Astrocyte (in vitro differentiated cells and primary cell): ENCODE data around the gene ZDHHC14. TPM values are rescaled to one million over a fixed set of nuclear protein-coding genes. Genes with fewer than 3 reads are reported as not detected.

Experiments used
- DNase-seq: peaks from one replicate; pipeline ENCODE4 v3.0.0-alpha.2; 2010; ENCODE audit warnings: low read depth
- FAIRE-seq: peaks from 2 replicates; lab custom pipeline; 2011; peaks lifted over from hg19 to GRCh38; lab: Jason Lieb, UNC
- H2AFZ ChIP-seq: 2 replicates; pipeline ENCODE4 v1.6.0; 2012; ENCODE audit warnings: low read depth, low read length, inconsistent platforms
- H3K27ac ChIP-seq: 2 replicates; pipeline ENCODE4 v1.5.1; 2011; ENCODE audit warnings: low read depth, low read length, inconsistent platforms
- H3K27me3 ChIP-seq: 2 replicates; pipeline ENCODE4 v1.6.0; 2011; ENCODE audit warnings: low read length, inconsistent platforms; ENCODE audit not compliant: insufficient read depth
- H3K36me3 ChIP-seq: 2 replicates; pipeline ENCODE4 v1.5.1; 2011; ENCODE audit warnings: low read length, inconsistent platforms; ENCODE audit not compliant: insufficient read depth
- H3K4me1 ChIP-seq: 2 replicates; pipeline ENCODE4 v1.5.1; 2011; ENCODE audit warnings: low read length, inconsistent platforms; ENCODE audit not compliant: insufficient read depth
- H3K4me2 ChIP-seq: 2 replicates; pipeline ENCODE4 v1.6.0; 2012; ENCODE audit warnings: low read length, inconsistent platforms
- H3K4me3 ChIP-seq: 2 replicates; pipeline ENCODE4 v1.5.1; 2011; ENCODE audit warnings: low read depth, mild to moderate bottlenecking, low read length, inconsistent platforms; ENCODE audit not compliant: insufficient read depth
- H3K79me2 ChIP-seq: 2 replicates; pipeline ENCODE4 v1.6.0; 2012; ENCODE audit warnings: mild to moderate bottlenecking, low read length, inconsistent platforms; ENCODE audit not compliant: insufficient read depth
- H3K9ac ChIP-seq: 2 replicates; pipeline ENCODE4 v1.6.0; 2012; ENCODE audit warnings: mild to moderate bottlenecking, low read length, inconsistent platforms
- H3K9me3 ChIP-seq: 2 replicates; pipeline ENCODE4 v1.5.1; 2012; ENCODE audit warnings: low read depth, mild to moderate bottlenecking, low read length, inconsistent platforms; ENCODE audit not compliant: insufficient read depth
- H4K20me1 ChIP-seq: 2 replicates; pipeline ENCODE4 v1.6.0; 2012; ENCODE audit warnings: low read length, inconsistent platforms; ENCODE audit not compliant: insufficient read depth
- H3K27ac Mint-ChIP-seq: one replicate; pipeline ENCODE4 v1.8.0; 2021; ENCODE audit warnings: mild to moderate bottlenecking, mixed read lengths; ENCODE audit not compliant: unreplicated experiment
- H3K27me3 Mint-ChIP-seq: one replicate; pipeline ENCODE4 v1.8.0; 2021; ENCODE audit warnings: low read depth, mixed read lengths; ENCODE audit not compliant: unreplicated experiment
- H3K36me3 Mint-ChIP-seq: one replicate; pipeline ENCODE4 v1.8.0; 2021; ENCODE audit warnings: low read depth, mixed read lengths; ENCODE audit not compliant: unreplicated experiment
- H3K4me1 Mint-ChIP-seq: one replicate; pipeline ENCODE4 v1.8.0; 2021; ENCODE audit warnings: low read depth, mixed read lengths; ENCODE audit not compliant: unreplicated experiment
- H3K4me3 Mint-ChIP-seq: one replicate; pipeline ENCODE4 v1.8.0; 2021; ENCODE audit warnings: mild to moderate bottlenecking, moderate library complexity, mixed read lengths; ENCODE audit not compliant: unreplicated experiment
- H3K9me3 Mint-ChIP-seq: one replicate; pipeline ENCODE4 v1.8.0; 2021; ENCODE audit warnings: mild to moderate bottlenecking, mixed read lengths; ENCODE audit not compliant: unreplicated experiment
- CTCF ChIP-seq: IDR thresholded peaks from 2 replicates; pipeline ENCODE4 v1.5.1; 2011; ENCODE audit warnings: low read depth, mild to moderate bottlenecking, inconsistent platforms, low read length, moderate library complexity; ENCODE audit not compliant: insufficient read depth
- EZH2 ChIP-seq: IDR thresholded peaks from 2 replicates; pipeline ENCODE4 v1.6.1; 2012; ENCODE audit warnings: mild to moderate bottlenecking, low read length, inconsistent platforms; ENCODE audit not compliant: insufficient read depth
- total RNA-seq: library from RNA; stranded (reverse); gene quantifications from 2 replicates; pipeline ENCODE4 v1.2.1, GENCODE V29; 2021

The ZDHHC14 gene
- total RNA-seq, 1 donor from 2014 or later, result 7.2 TPM

GRCh38 chr6:157571950-157572349 lies 191.0 kb downstream of the ZDHHC14 start:
- no peaks in the 10 kb centered on the region for H4K20me1 ChIP-seq
- no peaks in the 10 kb centered on the region for H3K36me3 ChIP-seq
- no peak overlapping the region for H3K27ac Mint-ChIP-seq
- H2AFZ ChIP-seq, result no peak overlapping the region
- no peaks in the 10 kb centered on the region for H3K27me3 ChIP-seq
- H3K27ac ChIP-seq, result no peak overlapping the region
- no peaks in the 10 kb centered on the region for H3K79me2 ChIP-seq
- H3K9me3 ChIP-seq, result no peaks in the 10 kb centered on the region
- H3K4me1 Mint-ChIP-seq, result no peaks in the 10 kb centered on the region
- no peak overlapping the region for H3K4me3 Mint-ChIP-seq
- no peak for DNase-seq
- no peaks in the 10 kb centered on the region for H3K4me1 ChIP-seq
- TF ChIP-seq EZH2, result no peak
- TF ChIP-seq CTCF, result no peak
- no peak overlapping the region for H3K4me2 ChIP-seq
- peaks cover 2% of the 10 kb centered on the region for H3K27me3 Mint-ChIP-seq
- FAIRE-seq, result no peak
- H3K9me3 Mint-ChIP-seq, result no peaks in the 10 kb centered on the region
- H3K36me3 Mint-ChIP-seq, result no peaks in the 10 kb centered on the region
- no peak overlapping the region for H3K4me3 ChIP-seq
- H3K9ac ChIP-seq, result no peak overlapping the region

DNA sequence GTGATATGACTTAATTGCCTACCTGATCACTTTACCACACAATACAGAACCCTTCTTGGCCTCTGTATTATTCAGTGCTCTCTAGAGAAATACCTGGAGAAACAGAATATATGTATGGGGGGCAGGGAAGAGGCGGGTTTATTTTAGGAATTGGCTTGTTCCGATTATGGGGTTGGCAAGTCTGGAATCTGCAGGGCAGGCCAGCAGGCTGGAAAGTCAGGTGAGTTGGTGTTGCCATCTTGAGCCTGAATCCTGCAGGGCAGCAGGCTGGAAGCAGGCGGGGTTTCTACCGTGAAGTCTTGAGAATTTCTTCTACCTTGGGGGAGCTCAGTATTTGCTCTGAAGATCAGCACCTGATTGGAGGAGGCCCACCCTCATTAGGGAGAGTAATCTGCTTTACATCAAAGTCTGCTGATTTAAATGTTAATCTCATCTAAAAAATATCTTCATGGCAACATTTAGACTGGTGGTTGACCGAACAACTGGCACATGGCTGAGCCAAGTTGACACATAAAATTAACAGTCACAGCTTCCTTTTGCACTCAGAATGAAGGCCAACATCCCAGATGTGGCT lies 193.9 kb downstream of the ZDHHC14 start:
- no peaks in the 10 kb centered on the region for H3K27me3 ChIP-seq
- Mint-ChIP-seq H3K27me3 (peaks cover 2% of the 10 kb centered on the region), H3K4me1 (no peaks in the 10 kb centered on the region), H3K9me3 (peaks cover 3% of the 10 kb centered on the region), H3K36me3 (no peaks in the 10 kb centered on the region), H3K4me3 (no peak overlapping the region), H3K27ac (no peak overlapping the region)
- TF ChIP-seq EZH2 (no peak), CTCF (no peak)
- H2AFZ ChIP-seq, result no peak overlapping the region
- no peaks in the 10 kb centered on the region for H4K20me1 ChIP-seq
- no peak overlapping the region for H3K4me3 ChIP-seq
- no peak overlapping the region for H3K9ac ChIP-seq
- no peaks in the 10 kb centered on the region for H3K9me3 ChIP-seq
- H3K27ac ChIP-seq, result no peak overlapping the region
- FAIRE-seq (no peak), DNase-seq (no peak)
- no peaks in the 10 kb centered on the region for H3K36me3 ChIP-seq
- no peak overlapping the region for H3K4me2 ChIP-seq
- H3K4me1 ChIP-seq, result no peaks in the 10 kb centered on the region
- no peaks in the 10 kb centered on the region for H3K79me2 ChIP-seq

- no peak for DNase-seq
- H2AFZ ChIP-seq, result no peak overlapping the region
These were observed 194.6 kb downstream of the ZDHHC14 start for GRCh38 chr6:157575436-157576145.

More at GRCh38 chr6:157575436-157576145, 194.6 kb downstream of the ZDHHC14 start:
- H3K27ac Mint-ChIP-seq, result no peak overlapping the region
- FAIRE-seq, result no peak
- Histone ChIP-seq H3K4me3 (no peak overlapping the region), H4K20me1 (no peaks in the 10 kb centered on the region), H3K4me1 (no peaks in the 10 kb centered on the region), H3K79me2 (no peaks in the 10 kb centered on the region), H3K4me2 (no peak overlapping the region), H3K9ac (no peak overlapping the region), H3K9me3 (no peaks in the 10 kb centered on the region), H3K27ac (no peak overlapping the region), H3K36me3 (no peaks in the 10 kb centered on the region), H3K27me3 (no peaks in the 10 kb centered on the region)
- no peaks in the 10 kb centered on the region for H3K4me1 Mint-ChIP-seq
- no peak overlapping the region for H3K4me3 Mint-ChIP-seq
- H3K9me3 Mint-ChIP-seq, result peaks cover 3% of the 10 kb centered on the region
- no peaks in the 10 kb centered on the region for H3K36me3 Mint-ChIP-seq
- TF ChIP-seq CTCF, result no peak
- TF ChIP-seq EZH2, result no peak
- peaks cover 2% of the 10 kb centered on the region for H3K27me3 Mint-ChIP-seq
